K562 (cell line): ENCODE results near the gene PPP1R10.

Source experiments
- ARID2 ChIP-seq: fragments of 450-650 bp; IDR thresholded peaks from 2 replicates; pipeline ENCODE4 v1.6.1; 2017; ENCODE audit warnings: antibody characterized with exemption, mild to moderate bottlenecking
- CBX8 ChIP-seq: fragments of 200-600 bp; sonication (generic); IDR thresholded peaks from 2 replicates; pipeline ENCODE4 v1.6.1; 2012; ENCODE audit warnings: borderline replicate concordance, mixed run types, low read depth, mild to moderate bottlenecking, moderate library complexity, mixed read lengths, low read length, control low read depth, inconsistent platforms; ENCODE audit not compliant: poor library complexity, severe bottlenecking; ENCODE audit errors: extremely low read depth
- CTCF ChIP-seq, 3 experiments: IDR thresholded peaks in 2 of 3; conservative IDR thresholded peaks in 1 of 3; 2 replicates each; pipeline ENCODE4 v1.5.1; 2011 to 2012; ENCODE audit warnings: low read length in 3 of 3, mild to moderate bottlenecking in 3 of 3, control low read depth in 2 of 3, improper control_type of control experiment in 1 of 3, inconsistent platforms in 1 of 3, low read depth in 1 of 3, mixed read lengths in 1 of 3, moderate library complexity in 1 of 3; ENCODE audit not compliant: insufficient read depth in 2 of 3
- EP300 ChIP-seq: IDR thresholded peaks from 2 replicates; pipeline ENCODE4 v1.6.1; 2012; ENCODE audit warnings: low read length, improper control_type of control experiment
- EZH2 ChIP-seq: IDR thresholded peaks from 2 replicates; pipeline ENCODE4 v1.6.1; 2012; ENCODE audit warnings: low read depth, mild to moderate bottlenecking, inconsistent platforms, low read length, borderline replicate concordance
- POU5F1 ChIP-seq: fragments of 150-350 bp; IDR thresholded peaks from 2 replicates; pipeline ENCODE4 v1.6.1; 2014; ENCODE audit warnings: borderline replicate concordance, low read length, low read depth, mild to moderate bottlenecking; ENCODE audit not compliant: partially characterized antibody
- RERE ChIP-seq: sonication (generic); formaldehyde crosslinking; IDR thresholded peaks from 2 replicates; pipeline ENCODE4 v1.8.0; 2023; ENCODE audit warnings: missing genetic modification reagents, mild to moderate bottlenecking, borderline replicate concordance
- SFPQ ChIP-seq: fragments of 200-400 bp; formaldehyde crosslinking; IDR thresholded peaks from 2 replicates; pipeline ENCODE4 v1.6.1; 2017; ENCODE audit warnings: mild to moderate bottlenecking, low read depth, low read length, moderate library complexity
- SMC3 ChIP-seq: conservative IDR thresholded peaks from 2 replicates; pipeline ENCODE4 v1.6.1; 2011; ENCODE audit warnings: low read depth, low read length, improper control_type of control experiment; ENCODE audit not compliant: insufficient read depth
- ZNF197 ChIP-seq: fragments of 200-800 bp; sonication (Bioruptor generic); IDR thresholded peaks from 2 replicates; pipeline ENCODE4 v1.6.1; 2016; ENCODE audit warnings: low read depth, missing genetic modification characterization, missing compliant biosample characterization
- ZNF280B ChIP-seq: fragments of 250-450 bp; sonication (Bioruptor Pico); IDR thresholded peaks from 2 replicates; pipeline ENCODE4 v1.5.1; 2021; ENCODE audit warnings: mild to moderate bottlenecking
- ZNF436 ChIP-seq: fragments of 250-450, 450-650 bp; sonication (Bioruptor Pico); formaldehyde crosslinking; IDR thresholded peaks from 2 replicates; pipeline ENCODE4 v1.7.0; 2020; ENCODE audit warnings: mild to moderate bottlenecking

GRCh38 chr6:30612687-30613248, 4.3 kb downstream of the PPP1R10 start:
- TF ChIP-seq ZNF197 (CRISPR knock-in tag), result no peak
- no peak for TF ChIP-seq EZH2
- no peak for TF ChIP-seq RERE
- TF ChIP-seq CBX8, result no peak
- no peak for TF ChIP-seq POU5F1
- no peak for TF ChIP-seq CTCF (IDR thresholded peaks at IDR 0.05 in 2 of 3, conservative IDR thresholded peaks at IDR 0.05 in 1 of 3; ENCODE audit: insufficient read depth in 2 of 3, low read depth in 1 of 3, low read length in 3 of 3)
- no peak for TF ChIP-seq SFPQ
- TF ChIP-seq ZNF436, result no peak
- TF ChIP-seq ZNF280B (CRISPR knock-in tag), result no peak
- no peak for TF ChIP-seq ARID2
- TF ChIP-seq EP300, result no peak
- no peak for TF ChIP-seq SMC3
